Measurements from ENCODE around the gene AHRR.

DNA sequence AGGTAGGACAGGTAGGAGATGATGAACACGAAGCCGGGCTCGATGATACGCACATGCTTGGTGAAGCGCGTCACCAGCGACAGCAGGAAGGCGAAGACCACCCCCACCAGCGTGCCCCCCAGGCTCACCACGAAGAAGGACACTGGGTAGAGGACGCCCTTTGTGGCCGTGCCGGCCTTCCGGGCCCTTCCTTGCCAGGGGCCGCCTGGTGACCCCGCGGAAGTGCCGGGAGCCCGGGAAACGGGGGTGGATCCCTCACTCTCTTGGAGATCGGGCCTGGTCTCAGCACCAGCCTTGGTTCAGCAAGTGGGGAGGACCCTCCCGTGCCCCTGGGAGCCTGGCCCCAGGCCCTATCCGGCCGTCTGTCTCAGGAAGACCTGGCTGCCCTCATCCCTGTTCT lies 163.0 kb downstream of the AHRR start:
- TF ChIP-seq POLR2AphosphoS5 (IDR thresholded peaks at IDR 0.05; ENCODE audit: low read depth, low read length) (no peak), SIN3A (IDR thresholded peaks at IDR 0.05; ENCODE audit: borderline replicate concordance, insufficient read depth, low read length) (no peak), FOXP2 (optimal IDR thresholded peaks at IDR 0.05; ENCODE audit: borderline replicate concordance, extremely low read depth, extremely low read length, insufficient read depth) (no peak), TAF1 (IDR thresholded peaks at IDR 0.05; ENCODE audit: borderline replicate concordance, insufficient read depth, low read length) (no peak)
- TF ChIP-seq, protein P1, sequence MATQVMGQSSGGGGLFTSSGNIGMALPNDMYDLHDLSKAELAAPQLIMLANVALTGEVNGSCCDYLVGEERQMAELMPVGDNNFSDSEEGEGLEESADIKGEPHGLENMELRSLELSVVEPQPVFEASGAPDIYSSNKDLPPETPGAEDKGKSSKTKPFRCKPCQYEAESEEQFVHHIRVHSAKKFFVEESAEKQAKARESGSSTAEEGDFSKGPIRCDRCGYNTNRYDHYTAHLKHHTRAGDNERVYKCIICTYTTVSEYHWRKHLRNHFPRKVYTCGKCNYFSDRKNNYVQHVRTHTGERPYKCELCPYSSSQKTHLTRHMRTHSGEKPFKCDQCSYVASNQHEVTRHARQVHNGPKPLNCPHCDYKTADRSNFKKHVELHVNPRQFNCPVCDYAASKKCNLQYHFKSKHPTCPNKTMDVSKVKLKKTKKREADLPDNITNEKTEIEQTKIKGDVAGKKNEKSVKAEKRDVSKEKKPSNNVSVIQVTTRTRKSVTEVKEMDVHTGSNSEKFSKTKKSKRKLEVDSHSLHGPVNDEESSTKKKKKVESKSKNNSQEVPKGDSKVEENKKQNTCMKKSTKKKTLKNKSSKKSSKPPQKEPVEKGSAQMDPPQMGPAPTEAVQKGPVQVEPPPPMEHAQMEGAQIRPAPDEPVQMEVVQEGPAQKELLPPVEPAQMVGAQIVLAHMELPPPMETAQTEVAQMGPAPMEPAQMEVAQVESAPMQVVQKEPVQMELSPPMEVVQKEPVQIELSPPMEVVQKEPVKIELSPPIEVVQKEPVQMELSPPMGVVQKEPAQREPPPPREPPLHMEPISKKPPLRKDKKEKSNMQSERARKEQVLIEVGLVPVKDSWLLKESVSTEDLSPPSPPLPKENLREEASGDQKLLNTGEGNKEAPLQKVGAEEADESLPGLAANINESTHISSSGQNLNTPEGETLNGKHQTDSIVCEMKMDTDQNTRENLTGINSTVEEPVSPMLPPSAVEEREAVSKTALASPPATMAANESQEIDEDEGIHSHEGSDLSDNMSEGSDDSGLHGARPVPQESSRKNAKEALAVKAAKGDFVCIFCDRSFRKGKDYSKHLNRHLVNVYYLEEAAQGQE (IDR thresholded peaks at IDR 0.05; ENCODE audit: insufficient read depth in 1 of 2, low read depth in 2 of 2, low read length in 2 of 2), result no peak

Measured in PFSK-1 (cell line).